Subcutaneous adipose tissue (tissue), 4 donors: Measurements from ENCODE around the gene HMX3. TPM values are rescaled to one million over a fixed set of nuclear protein-coding genes. Genes with fewer than 3 reads are reported as not detected.

Experiments
- CTCF ChIP-seq: fragments of 450-650 bp; IDR thresholded peaks from one replicate; pipeline ENCODE4 v1.5.1; 2016; ENCODE audit warnings: low read depth, mild to moderate bottlenecking, control low read depth, antibody characterized with exemption, moderate library complexity
- total RNA-seq, 4 donors: library from RNA; depleted of rRNA; stranded (reverse); fragments of >200 nt; gene quantifications; one replicate each; pipeline ENCODE4 v1.1.0, GENCODE V29; 2016

Gene HMX3
- total RNA-seq, 4 donors from 2014 or later, result not detected

- no peak for TF ChIP-seq CTCF
Measured at GRCh38 chr10:123145542-123146012, 9.8 kb downstream of the HMX3 start.

- no peak for TF ChIP-seq CTCF
Measured at GRCh38 chr10:123146013-123146893, 10.5 kb downstream of the HMX3 start.

- no peak for TF ChIP-seq CTCF
Measured at GRCh38 chr10:123146894-123147634, 11.3 kb downstream of the HMX3 start.

GRCh38 chr10:123147635-123148413, 12.1 kb downstream of the HMX3 start, which contains the start of gene HMX2:
HMX2 (plus strand) TSS chr10:123148136; CDS start chr10:123148379, 243 bp downstream.
- no peak for TF ChIP-seq CTCF

GRCh38 chr10:123148414-123149161, 12.8 kb downstream of the HMX3 start:
- TF ChIP-seq CTCF, result no peak

- TF ChIP-seq CTCF, result no peak
Measured at GRCh38 chr10:123149162-123149567, 13.4 kb downstream of the HMX3 start.
